GM12872 (cell line): ENCODE measurements around the gene CSHL1.

ENCODE experiments used
- TF ChIP-seq, protein P1 (sequence below): IDR thresholded peaks from 3 replicates; pipeline ENCODE4 v1.5.1; 2011; ENCODE audit warnings: low read depth, mild to moderate bottlenecking, low read length, moderate library complexity; ENCODE audit not compliant: insufficient read depth

CSHL1 gene

GRCh38 chr17:63911041-63911635, at the start of gene CSHL1:
TSS of gene CSHL1 (minus strand) at chr17:63911258. CDS start at chr17:63911196, 62 bp downstream.
- TF ChIP-seq, protein P1, sequence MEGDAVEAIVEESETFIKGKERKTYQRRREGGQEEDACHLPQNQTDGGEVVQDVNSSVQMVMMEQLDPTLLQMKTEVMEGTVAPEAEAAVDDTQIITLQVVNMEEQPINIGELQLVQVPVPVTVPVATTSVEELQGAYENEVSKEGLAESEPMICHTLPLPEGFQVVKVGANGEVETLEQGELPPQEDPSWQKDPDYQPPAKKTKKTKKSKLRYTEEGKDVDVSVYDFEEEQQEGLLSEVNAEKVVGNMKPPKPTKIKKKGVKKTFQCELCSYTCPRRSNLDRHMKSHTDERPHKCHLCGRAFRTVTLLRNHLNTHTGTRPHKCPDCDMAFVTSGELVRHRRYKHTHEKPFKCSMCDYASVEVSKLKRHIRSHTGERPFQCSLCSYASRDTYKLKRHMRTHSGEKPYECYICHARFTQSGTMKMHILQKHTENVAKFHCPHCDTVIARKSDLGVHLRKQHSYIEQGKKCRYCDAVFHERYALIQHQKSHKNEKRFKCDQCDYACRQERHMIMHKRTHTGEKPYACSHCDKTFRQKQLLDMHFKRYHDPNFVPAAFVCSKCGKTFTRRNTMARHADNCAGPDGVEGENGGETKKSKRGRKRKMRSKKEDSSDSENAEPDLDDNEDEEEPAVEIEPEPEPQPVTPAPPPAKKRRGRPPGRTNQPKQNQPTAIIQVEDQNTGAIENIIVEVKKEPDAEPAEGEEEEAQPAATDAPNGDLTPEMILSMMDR, result no peak

DNA sequence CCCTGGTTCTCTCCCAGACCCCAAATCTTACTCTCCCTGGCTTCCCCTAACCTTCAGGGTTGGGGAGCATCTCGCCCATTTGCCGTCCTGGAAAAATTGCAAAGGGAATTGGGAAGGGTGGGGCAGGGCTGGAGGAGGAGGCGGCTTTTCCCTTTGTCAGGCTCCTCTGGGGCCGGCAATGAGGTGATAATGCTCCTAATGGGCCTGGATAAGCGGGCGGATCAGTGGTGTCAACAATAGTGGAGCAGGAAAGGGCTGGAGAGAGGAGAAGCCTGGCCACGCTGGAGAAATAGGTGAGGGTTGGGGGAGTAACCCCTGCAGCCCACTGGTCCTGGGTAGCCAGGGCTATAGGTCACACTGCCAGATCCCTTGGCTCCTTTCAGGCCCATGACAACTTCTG, 49.4 kb upstream of the CSHL1 start:
- TF ChIP-seq, protein P1, result no peak

DNA sequence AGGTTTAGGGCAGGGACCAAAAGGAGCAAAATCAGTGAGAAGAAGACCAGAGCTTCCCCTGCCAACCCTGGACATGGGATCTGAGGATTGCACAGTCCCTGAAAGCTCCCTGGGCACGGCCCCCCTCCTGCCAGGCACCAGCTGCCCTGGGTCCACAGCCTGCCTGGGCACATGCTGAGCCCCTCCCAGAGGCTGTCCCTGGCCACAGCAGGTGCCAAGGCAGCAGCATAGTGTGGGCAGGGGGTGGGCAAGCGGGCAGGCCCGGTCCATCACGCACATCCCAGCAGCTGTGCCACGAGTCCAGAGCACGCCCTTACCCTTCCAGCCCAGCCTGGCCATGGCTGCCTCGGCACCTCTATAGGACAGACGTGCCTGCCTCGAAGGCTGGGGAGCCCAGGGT, 48.9 kb upstream of the CSHL1 start:
- TF ChIP-seq, protein P1, result no peak

DNA sequence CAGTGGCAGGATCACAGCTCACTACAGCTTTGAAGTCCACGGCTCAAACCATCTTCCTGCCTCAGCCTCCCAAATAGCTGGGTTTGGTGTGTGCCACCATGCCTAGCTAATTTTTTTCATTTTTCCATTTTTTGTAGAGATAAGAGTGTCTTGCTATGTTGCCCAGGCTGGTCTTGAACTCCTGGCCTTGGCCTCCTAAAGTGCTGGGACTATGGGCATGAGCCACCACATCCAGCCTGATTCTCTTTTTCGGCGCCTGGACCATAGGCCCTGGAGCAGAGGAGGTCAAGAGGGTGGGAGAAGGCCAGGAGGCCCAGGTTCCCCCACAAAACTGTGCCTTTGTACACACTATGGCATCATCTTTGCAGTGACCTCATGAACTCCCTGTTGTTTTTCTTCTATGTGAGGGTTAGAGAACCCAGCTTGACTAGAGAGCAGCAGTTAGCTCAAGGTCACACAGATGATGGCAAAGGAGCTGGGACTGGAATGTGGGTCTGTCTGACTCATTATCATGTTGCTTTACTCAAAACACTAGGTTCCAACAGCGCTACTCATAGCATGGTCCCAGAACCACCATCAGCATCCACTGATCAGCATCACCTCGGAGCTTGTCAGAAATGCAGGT, 45.4 kb upstream of the CSHL1 start:
- TF ChIP-seq, protein P1, result no peak

GRCh38 chr17:63955791-63956190, 44.7 kb upstream of the CSHL1 start:
- TF ChIP-seq, protein P1, result no peak

GRCh38 chr17:63955232-63955631, 44.2 kb upstream of the CSHL1 start:
- TF ChIP-seq, protein P1, result no peak

- TF ChIP-seq, protein P1, result peak; percentile 2; the same call in 1 of the 3 replicates
Observed at GRCh38 chr17:63954402-63955063, 43.5 kb upstream of the CSHL1 start.
